GM18858 (cell line): ENCODE results near the gene ZFYVE9.
"Not testable (repeated sequence)": the region's sequence is repeated elsewhere in the genome, so short reads cannot be mapped to it uniquely, and the experiment has no call there.

ENCODE experiments used
- ATAC-seq: cut with Tn5 transposase; IDR thresholded peaks from one replicate; pipeline ENCODE4 v1.9.1; 2021; ENCODE audit not compliant: unreplicated experiment

ZFYVE9 gene

DNA sequence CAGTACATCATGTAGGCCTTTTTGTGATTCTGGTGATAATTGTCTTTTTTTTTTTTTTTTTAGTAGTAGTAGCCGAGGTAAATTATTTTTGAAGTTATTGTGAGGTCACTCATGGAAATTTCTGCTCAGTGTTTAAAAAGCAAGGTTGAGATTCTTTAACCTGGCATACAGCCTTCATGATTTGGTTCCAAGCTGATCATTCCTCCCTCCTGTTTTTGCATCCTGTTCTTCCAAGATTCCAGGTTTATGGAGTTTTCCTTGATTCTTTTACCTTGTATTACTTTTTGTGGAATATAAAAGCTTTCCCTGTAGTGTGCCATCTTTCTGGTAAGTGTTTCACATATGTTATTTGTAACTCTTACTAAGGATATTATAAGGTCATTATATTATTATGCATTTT, 9.1 kb downstream of the ZFYVE9 start:
- ATAC-seq = no peak

DNA sequence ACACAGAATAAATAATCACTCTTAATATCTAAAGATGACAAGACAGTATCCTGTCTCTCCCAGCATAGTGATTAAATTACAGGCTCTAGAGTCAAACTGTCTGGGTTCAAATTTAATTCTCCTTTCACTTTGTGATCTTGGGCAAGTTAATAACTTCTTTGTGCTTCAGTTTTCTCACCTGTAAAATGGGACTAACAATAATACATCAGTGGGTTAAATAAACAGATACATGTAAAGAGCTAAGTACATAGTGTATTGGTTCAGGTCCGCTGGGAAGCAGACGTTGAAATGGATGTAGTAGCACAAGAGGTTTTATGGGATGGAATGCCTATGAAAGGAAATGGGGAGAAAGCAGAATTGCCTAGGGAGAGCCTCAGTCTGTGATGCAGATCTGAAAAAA, 10.7 kb downstream of the ZFYVE9 start:
- no peak for ATAC-seq

DNA sequence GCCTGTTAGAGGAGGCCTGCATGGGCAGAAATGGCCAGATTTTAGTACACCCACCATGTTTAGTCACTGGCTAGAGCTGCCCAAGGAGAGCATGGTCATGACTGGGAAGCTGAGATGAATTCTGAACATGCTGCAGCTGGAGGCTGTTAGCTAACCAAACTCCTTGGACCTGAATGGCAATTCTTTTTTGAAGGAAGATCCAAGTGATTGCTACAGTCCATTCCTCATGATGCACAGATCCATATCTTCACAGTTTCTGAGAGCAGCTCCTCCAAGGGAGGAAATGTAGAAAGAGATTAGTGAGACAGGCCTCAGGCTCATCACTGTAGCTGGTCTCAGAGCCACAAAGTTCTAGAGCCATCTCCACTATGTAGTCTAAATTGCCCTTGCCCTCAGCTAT, 11.1 kb downstream of the ZFYVE9 start:
- ATAC-seq = no peak

DNA sequence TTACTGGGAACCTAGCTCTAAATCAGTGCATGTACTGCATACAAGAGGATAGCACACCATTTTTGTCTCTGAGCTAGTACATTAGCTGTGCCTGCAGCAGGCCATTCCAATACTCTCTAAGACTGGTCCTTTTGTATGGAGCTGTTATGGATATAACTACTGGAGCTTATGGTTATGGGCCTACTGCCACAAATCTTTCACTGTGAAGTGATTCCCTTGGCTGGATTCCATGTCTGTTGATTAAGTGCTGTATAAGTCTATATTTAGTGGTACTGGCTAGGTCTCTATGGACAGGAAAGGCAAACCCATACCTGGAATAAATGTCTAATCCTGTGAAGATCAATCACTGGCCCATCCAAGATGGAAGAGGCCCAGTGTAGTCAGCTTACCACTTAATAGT, 12.0 kb downstream of the ZFYVE9 start:
- no peak for ATAC-seq

DNA sequence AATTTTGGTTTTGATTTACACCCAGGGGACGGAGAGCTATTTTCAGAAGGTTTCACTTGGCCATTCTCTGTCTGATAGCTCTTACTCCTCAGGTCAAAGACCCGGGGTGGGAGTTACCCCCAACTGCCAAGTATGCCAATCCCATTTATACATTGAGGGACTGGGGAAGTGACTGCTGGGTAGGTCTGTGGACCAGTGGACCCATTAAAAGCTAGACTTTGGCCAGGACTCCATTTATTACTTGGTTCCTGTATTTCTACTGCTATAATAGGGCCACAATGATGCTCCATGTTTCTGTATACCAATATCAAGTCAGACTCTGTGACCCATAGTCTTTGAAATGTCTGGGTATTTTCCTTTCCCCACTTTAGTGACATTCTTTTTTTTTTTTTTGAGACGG, 14.6 kb downstream of the ZFYVE9 start:
- no peak for ATAC-seq

DNA sequence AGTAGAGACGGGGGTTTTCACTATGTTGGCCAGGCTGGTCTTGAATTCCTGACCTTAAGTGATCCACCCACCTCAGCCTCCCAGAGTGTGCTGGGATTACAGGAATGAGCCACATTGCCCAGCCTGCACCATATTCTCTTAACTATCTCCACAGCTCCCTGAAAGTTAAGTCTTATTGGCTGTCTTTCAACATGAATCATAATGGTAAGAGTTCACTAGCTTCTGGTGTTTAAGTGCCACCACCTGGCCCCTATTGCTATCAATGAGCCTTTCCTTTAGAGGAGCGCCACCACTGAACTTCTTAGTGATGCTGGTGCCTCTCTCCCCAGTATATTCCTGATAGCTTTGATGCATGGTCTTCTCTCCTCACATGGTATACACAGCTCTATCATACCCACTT, 15.7 kb downstream of the ZFYVE9 start:
- ATAC-seq = no peak

DNA sequence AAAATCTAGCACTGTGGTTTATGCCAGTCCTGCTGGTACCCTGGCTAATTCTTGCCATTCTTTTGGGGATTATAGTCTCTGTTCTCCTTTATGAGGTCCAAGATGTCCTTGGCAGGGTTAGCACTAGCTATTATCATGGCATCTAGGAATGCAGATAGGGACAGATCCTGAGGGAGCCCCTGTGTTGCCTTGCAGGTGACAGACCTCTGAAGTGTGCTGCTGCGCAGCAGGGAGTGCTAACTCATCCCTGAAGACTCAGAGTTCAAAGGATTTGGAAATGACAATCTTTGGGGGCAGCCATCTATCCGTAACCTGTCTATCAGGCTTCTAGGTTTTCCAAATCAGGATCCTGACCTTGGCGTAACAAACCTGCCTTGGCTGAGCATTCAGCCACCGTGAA, 16.3 kb downstream of the ZFYVE9 start:
- ATAC-seq = no peak

DNA sequence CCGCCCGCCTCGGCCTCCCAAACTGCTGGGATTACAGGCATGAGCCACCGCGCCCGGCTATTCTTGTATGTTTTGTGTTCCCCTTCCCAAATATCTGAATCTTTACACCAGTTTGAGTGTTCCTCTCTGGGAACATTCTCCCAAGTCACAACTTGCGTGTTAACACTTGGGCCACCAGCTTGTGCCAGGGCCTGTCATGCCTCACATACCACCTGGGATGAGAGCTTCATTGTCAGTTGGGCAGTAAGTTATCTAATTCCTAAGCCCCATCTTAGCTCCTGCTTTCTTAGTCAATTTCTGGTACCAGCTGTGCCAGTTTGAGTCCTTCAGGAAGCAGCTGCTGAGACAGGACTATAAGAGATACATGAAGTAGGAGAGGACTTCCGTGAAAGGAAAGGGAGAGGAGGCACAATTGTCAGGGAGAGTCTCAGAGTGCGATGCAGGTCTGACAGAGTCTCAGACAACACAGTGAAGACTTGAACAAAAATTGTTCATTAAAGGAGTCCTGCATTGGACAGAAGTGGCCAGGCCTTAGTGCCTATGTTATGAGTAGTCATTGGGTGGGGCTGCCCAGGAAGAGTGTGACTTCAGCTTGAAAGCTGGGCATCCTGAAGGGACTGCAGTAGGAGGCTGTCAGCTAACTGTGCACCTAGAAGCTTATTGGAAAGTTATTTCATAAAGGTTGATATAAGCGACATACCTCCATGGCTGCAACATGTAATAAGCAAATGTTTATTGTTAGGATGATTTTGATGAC, 17.3 kb downstream of the ZFYVE9 start:
- ATAC-seq = no peak

DNA sequence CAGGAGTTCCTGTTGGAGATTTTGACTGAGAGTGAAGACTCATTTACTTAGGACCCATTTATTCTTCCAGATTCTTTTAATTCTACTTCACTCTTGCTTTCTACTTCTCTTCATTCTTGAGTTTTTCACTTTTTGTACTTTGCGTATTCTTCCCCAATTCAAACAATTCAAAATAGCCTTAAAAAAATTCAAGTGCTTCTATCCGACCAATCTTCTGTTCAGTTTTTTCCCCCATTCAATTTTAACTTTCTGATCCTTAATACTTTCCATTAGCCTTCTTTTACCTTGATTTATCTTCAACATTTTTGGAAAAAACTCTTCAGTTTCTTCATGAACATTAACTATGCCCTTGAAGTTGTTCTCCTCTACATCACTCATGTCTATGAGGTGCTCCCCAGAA, 21.1 kb downstream of the ZFYVE9 start:
- ATAC-seq = no peak

DNA sequence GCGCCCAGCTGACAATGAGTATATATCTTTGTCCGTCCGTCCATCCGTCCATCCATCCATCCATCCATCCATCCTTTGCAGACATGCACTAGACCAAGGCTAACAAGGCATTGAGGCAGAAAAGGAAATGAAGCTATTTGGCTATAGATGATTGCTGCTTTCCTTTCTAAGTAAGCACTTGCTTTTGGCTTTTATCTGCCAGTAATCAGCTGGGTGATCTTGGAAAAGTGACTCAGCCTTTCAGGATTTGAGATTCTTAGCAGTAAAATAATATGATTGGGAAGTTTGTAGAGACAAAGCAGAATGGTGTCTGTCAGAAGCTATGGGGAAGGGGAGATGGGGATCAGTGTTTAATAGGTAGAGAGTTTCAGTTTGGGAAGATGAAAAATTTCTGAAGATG, 22.7 kb downstream of the ZFYVE9 start:
- no peak for ATAC-seq

DNA sequence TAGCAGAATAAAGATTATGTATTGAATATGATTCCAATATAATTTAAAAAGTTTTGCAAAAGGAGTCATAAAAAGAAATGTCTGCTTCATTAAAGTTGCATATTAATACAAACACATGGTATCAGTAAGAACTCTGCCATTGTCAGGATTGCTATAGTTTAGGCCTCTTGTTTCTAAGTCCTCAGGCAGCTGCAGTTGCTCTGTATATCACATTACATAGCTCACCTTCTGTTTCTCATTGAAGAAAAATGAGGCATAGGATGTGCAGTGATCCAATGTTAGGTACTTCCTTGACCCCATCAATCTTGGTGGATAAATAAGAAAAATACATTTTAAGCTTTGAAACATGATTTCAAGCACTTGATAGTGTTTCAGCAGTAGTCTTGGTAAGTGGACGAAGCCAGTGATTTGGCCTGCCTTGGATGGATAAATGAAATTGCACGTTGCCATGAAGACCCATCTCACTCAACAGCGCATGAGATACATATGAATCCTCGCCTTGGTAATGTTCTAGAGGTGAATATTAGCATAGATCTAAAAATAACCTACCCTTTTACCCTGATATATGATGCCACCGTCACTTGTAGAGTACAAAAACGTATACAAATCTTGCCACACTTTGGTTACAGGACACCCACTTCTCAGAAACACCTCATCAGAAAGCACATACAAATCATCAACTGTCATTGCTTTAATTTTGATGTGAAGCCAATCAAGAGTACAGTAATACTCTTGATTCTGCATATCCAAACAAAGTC, 25.3 kb downstream of the ZFYVE9 start:
- ATAC-seq = no peak

DNA sequence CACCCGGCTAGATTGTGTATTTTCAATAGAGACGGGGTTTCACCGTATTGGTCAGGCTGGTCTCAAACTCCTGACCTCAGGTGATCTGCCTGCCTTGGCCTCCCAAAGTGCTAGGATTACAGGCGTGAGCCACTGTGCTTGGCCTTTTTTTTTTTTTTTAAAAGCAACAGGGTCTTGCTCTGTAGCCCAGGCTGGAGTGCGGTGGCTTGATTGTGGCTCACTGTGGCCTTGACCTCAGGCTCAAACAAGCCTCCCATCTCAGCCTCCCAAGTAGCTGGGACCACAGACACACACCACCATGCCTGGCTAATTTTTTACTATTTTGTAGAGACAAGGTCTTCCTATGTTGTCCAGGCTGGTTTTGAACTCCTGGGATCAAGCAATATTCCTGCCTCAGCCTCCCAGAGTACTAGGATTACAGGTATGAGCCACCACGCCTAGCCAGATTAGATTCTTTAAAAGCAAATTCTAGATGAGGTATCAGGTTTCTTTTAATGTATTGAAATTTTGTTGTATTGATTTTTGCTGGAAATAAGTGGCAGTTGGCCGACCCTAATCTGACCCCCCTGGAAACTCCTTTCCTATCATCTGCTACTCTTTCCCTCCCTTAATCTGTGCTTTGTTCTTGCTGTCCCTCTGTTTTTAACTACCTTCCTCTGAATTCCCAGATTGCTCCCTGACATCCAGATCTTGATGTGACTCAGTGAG, 26.6 kb downstream of the ZFYVE9 start:
- no peak for ATAC-seq

DNA sequence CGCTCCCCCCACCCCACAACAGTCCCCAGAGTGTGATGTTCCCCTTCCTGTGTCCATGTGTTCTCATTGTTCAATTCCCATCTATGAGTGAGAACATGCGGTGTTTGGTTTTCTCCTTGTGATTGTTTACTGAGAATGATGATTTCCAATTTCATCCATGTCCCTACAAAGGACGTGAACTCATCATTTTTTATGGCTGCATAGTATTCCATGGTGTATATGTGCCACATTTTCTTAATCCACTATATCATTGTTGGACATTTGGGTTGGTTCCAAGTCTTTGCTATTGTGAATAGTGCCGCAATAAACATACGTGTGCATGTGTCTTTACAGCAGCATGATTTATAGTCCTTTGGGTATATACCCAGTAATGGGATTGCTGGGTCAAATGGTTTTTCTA, 29.3 kb downstream of the ZFYVE9 start:
- ATAC-seq = not testable (repeated sequence)

DNA sequence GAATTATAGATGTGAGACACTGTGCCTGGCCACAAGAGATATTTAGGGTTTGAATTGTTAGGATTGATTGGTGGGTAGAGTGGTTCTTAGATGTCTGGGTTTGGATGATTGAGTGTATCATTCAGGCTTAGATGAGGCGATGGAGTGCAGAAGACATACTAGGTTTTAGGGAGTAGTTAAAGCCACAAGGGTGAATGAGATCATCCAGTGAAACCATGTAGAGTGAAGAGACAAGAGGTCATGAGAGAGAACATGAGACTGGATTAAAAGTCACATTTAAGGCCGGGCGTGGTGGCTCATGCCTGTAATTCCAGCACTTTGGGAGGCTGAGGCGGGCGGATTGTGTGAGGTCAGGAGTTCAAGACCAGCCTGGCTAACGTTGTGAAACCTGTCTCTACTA, 37.2 kb downstream of the ZFYVE9 start:
- ATAC-seq = no peak

DNA sequence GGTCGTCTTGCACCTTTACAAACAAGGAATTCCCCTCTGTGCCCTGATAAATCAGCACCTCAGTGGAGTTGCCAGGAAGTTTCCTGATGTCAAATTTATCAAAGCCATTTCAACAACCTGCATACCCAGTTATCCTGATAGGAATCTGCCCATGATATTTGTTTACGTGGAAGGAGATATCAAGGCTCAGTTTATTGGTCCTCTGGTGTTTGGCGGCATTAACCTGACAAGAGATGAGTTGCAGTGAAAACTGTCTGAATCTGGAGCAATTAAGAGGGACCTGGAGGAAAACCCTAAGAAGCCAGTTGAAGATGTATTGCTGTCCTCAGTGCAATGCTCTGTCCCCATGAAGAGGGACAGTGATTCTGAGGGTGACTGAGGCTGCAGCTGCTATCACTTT, 38.3 kb downstream of the ZFYVE9 start:
- no peak for ATAC-seq

DNA sequence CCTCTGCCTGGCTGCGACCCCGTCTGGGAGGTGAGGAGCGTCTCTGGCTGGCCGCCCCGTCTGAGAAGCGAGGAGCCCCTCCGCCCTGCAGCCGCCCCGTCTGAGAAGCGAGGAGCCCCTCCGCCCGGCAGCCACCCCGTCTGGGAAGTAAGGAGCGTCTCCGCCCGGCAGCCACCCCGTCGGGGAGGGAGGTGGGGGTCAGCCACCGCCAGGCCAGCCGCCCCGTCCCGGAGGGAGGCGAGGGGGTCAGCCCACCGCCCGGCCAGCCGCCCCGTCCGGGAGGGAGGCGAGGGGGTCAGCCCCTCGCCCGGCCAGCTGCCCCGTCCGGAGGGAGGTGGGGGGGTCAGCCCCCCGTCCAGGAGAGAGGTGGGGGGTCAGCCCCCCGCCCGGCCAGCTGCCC, 39.9 kb downstream of the ZFYVE9 start:
- not testable (repeated sequence) for ATAC-seq

DNA sequence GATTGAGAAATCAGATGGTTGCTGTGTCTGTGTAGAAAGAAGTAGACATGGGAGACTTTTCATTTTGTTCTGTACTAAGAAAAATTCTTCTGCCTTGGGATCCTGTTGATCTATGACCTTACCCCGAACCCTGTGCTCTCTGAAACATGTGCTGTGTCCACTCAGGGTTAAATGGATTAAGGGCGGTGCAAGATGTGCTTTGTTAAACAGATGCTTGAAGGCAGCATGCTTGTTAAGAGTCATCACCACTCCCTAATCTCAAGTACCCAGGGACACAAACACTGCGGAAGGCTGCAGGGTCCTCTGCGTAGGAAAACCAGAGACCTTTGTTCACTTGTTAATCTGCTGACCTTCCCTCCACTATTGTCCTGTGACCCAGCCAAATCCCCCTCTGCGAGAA, 40.4 kb downstream of the ZFYVE9 start:
- not testable (repeated sequence) for ATAC-seq

DNA sequence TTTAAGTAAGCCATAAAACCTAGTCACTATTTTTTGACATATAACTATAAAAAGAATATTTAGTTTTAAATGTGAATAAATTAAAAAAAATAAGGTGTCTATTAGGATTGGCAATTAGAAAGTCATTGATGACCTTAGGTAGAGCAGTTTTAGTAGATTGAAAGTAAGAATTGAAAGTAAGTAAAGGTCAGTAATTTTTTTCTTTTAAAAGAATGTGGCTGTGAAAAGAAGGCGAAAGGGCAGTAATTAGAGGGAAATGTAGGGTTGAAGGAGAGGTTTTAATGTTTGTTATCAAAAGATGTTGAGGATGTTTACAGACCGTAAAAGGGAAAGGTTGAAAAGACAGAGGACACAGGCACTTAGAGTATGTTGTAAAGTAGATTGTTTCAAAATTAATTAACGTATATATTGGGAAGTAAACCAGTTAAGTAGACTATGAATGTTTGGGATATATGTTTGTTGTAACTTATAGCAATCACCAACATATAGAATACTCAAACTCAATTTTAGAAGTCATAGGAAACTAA, 41.0 kb downstream of the ZFYVE9 start:
- ATAC-seq = no peak

DNA sequence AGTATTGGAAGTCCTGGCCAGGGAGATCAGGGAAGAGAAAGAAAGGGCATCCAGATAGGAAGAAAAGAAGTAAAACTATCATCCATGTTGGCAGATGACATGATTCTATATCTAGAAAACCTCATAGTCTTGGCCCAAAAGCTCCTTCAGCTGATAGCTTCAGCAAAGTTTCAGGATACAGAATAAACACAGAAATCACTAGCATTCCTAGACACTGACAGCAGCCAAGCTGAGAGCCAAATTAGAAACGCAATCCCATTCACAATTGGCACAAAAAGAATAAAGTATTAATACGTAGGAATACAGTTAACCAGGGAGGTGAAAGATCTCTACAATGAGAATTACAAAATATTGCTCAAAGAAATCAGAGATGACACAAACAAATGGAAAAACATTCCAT, 44.6 kb downstream of the ZFYVE9 start:
- no peak for ATAC-seq

DNA sequence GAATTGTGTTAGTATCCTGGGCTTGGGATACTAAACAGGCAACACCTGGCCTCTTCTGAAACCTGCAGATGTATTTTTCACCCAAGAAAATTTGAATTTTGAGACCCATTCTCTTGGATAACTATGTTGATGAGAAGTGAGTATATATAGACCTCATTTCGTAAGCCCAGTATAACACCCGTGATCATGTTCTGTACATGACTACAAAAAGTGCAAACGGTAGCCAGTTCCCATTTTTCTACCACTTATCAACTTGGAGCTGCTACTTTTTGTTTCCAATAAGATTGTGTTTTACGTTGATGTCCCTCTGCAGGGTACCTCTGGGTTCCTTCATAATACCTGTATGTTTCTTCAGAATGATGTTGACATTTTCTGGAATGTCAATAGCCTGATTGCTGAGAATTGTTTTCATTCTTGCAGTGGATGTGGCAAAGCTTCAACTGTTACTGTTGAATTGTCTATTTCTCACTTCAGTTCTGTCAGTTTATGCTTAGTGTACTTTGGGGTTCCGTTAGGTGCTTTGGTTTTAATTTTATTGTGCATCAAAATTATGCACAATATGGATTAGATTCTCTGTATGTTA, 48.1 kb downstream of the ZFYVE9 start:
- ATAC-seq = no peak

DNA sequence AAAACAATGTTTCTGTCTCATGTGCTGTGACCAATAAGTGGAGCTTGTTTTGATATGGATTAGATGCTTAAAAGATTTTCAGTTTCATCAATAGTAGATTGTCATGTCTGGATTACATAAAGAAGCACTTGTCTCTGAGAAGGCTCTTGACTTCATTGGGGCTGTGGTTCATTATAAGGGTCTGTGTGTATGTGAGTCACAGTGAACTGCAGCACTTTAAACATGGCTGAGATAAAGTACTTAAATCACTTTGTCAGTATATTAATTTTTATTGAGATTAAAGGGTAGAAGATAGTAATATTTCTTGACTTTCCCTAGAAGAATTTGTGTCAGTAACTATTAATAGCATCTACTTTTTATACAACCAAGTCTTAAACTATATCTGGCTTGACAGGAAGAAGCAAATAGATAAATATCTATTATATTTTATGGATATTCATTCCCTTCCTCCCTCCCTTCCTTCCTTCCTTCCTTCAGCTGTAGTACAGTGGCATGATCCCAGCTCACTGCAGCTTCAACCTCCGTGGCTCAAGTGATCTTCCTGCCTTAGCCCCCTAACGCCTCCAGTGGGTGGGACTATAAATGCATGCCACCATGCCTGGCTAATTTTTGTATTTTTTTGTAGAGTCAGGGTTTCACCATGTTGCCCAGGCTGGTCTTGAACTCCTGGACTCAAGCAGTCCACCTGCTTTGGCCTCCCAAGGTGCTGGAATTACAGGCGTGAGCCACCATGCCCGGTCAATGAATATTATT, 48.8 kb downstream of the ZFYVE9 start:
- ATAC-seq = no peak
